Measurements from ENCODE around the gene SEC16A.

The SEC16A gene

DNA sequence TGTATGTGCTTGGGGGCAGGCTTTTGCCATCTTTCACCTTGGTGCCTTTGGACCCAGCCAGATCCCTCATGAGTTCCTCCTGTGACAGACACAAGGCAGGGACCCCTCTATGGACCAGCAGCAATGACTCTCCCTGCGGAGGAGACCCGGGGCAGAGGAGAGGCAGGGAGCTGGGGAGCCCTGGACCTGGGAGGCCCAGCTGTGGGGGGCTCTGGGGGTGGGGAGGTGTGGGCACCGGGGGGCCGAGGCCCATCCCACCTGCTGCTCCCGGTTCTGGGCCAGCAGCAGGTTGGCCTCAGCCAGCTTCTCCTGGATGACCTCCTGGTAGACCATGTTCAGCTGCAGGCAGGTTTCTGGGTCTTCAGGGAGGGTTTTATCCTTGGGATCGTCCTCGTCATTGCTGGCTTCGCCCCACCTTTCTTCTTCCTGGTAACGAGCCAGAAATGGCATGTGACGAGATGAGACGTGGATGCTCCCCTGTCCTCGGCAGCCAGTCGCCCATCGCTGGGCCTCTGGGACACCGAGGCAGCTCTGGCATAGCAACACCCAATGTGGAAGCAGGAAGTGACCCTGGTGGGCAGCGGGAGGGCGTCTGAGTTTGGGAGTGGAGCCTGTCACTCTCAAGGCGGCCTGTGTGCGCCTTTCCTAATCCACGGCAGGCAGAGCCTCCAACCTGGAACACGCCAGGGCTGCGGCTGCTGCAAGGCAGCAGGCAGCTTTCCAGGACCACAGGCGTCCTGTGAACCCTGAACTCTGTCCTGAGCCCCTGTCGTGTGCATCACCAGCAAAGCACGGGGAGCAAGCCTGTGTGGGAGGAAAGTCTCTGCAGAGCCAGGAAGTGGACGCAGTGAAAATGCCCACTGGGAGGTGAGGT is 87.3 kb downstream of the SEC16A start:
- TF ChIP-seq, protein P1, sequence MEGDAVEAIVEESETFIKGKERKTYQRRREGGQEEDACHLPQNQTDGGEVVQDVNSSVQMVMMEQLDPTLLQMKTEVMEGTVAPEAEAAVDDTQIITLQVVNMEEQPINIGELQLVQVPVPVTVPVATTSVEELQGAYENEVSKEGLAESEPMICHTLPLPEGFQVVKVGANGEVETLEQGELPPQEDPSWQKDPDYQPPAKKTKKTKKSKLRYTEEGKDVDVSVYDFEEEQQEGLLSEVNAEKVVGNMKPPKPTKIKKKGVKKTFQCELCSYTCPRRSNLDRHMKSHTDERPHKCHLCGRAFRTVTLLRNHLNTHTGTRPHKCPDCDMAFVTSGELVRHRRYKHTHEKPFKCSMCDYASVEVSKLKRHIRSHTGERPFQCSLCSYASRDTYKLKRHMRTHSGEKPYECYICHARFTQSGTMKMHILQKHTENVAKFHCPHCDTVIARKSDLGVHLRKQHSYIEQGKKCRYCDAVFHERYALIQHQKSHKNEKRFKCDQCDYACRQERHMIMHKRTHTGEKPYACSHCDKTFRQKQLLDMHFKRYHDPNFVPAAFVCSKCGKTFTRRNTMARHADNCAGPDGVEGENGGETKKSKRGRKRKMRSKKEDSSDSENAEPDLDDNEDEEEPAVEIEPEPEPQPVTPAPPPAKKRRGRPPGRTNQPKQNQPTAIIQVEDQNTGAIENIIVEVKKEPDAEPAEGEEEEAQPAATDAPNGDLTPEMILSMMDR (IDR thresholded peaks at IDR 0.05): no peak

DNA sequence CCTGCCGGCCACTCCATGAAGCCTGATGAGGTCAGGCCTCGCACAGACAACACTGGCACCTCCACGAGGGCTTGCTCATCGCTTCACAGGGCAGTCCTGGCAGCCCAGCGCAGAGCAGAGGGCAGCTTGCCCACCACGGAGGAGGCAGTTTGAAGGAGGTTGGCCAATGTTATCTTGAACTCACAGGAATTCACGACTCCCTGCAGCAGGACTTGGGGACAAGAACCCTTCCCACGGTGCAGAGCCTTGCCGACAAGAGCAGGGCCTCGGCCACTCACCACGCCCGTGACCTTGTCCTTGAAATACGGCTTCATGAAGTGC is 87.9 kb downstream of the SEC16A start:
- TF ChIP-seq, protein P1 (IDR thresholded peaks at IDR 0.05): no peak

DNA sequence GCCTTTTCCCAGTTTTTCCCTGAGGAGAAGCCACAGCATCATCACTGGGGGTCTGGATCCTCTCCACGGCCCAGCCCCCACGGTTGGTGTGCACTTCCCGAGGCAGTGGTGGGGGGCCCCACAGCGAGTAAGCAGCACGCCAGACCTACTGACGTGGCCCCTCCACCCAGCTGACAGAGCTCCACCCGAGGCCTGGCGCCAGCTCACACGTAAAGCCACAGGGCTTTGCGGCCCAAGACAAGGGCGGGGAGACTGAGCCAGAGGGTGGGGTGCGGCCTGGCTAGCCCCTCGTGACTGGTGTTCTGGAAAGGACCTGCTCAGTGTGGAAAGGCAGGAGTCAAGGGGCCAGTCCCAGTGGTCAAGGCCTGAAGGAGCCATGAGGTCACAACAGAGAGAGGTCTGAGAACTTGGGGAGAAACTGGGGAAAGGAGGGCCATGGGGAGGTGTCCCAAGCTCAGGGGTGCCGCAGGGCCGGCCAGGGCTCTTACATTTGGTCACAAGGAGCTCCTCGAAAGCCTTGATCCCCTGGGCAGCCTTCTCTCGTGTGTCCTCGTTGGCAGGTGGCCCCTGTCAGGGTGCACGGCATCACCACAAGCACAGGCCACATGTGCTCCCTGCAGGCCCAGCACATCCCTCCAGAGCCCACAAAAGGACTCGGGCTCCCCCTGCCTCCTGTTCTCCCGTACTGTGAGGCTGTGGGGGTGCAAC is 88.4 kb downstream of the SEC16A start:
- TF ChIP-seq, protein P1 (IDR thresholded peaks at IDR 0.05): no peak

DNA sequence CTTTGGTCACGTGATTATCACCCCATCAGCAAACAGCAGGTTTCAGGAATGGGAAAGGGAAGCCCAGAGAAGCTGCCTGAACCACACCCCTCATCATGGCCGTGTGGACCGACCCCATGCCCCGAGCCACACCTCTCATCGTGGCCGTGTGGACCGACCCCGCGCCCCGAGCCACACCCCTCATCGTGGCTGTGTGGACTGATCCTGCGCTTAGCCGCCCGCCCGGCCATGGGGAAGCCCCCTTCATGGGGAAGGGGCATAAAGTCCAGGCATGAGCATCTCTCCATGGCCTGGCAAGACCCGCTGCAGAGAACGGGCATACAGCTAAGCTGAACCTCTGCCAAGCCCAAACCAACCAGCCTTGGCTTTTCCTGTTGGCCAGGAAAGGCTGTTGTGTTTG is 89.3 kb downstream of the SEC16A start:
- TF ChIP-seq, protein P1 (IDR thresholded peaks at IDR 0.05): no peak

DNA sequence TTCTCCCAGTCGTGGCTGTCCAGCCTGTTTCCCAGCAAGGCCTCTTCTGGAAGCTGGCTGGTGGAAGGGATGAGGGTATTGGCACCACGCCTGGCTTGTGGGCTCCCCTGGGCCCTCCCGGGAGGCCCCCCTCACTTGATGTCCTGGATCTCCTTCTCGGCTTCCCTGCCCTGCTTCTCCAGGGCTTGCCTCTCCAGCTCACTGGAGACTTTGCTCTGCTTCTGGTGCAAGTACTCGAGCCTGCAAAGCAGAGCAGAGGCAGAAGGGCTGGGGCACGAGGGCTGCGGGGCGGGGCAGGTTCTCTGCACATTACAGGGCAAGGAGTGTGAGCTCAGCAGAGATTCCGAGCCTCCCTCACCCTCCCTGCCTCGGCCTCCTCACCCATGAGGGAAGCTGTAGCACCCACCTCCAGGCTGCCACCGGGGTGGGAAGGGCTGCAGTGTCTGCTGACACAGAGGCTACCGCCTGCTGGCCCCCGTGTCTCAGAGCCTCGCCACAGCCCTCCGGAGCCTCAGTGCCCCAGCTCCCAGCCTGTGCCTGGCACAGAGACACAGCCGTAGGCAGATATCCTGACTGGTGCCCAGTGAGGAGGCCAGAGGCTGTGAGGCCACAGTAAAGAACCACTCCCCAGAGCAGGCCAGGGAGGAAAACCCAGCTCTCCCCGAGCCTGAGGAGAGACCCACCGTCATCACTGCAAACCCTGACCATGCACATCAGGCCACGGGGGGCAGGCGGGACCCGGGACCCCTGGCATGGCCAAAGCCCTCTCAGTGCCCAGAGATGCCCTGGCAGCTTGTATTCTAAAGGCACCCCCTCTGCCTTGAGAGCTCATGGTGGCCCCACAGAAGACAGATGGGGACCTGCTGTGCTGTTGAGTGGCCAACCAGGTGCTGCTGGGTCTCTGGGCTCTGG is 90.0 kb downstream of the SEC16A start:
- TF ChIP-seq, protein P1 (IDR thresholded peaks at IDR 0.05): no peak

DNA sequence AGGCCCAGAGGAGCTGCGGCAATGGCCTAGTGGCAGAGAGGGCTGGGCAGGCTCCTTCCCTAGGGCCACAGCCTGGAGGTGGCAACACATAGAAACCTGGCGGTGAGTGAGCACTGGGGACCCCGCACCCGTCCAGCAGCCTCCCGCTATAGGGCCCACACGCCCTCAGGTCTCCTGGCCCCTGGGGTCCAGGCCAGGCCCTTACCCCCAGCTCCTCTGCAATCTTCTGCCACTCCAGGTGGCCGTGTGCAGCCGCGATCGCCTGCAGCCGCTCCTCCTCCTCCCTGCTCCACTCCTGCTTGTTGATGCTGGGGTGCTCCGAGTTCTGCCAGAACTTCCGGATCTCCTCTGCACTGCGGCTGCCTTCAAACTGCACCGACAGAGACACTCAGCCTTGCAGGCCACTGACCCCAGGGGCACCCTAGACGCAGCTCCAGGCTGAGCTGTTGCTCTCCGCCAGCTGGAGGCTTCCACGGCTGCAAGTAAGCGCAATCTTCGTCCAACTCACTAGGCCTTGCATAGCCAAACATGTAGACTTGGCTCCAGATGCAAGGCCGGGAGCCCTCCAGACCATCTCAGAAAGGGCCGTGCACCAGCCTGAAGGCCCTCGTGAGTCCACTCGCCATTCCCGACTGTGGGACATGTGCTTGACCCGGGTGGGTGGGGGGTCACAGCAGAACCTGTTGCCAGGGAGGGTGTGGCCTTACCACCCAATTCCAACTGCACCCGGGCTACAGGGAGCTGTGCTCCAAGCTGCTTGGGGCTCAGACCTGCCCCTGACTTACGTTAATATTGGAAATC is 90.9 kb downstream of the SEC16A start:
- TF ChIP-seq, protein P1 (IDR thresholded peaks at IDR 0.05): no peak
